ENCODE measurements around the gene SRGAP3.

The SRGAP3 gene

DNA sequence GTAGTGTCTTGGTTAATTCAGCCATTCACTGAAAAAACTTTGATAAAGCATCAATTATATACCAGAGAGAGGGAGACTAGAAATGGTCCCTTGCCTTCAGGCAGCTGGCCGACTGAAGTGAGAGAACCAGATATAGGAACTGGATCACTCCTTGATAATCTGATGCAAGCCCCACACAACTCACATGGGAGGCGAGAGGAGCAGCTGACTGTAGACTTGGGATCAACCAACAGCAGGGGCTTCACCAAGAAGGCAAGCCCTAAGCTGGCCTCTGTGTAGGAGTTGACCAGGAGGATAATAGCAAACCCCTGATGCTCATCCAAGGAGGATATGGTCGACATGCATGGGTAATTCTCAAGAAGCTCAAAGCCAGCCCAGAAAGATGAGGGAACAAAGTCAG is 133.1 kb downstream of the SRGAP3 start:
- DNase-seq (ENCODE audit: low read depth in 3 of 3): no peak

DNA sequence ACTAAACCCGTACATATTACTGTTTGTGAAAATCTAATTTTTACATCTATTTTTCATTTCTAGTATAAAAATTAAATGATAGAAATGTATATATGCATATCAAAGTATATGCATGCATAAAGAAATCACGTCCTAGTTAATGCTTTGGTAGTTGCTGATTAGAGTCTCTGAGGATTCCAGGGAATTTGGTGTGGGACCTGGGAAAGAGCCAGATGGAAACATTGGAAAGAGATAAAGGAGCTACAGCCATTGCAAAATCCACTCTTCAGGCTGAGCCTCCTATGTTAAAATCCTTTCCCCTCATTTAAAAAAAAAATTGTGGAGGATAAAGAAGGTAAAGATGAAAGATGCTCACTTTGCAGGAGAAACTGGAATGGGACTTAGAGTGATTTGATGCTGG is 134.1 kb downstream of the SRGAP3 start:
- DNase-seq (ENCODE audit: low read depth in 3 of 3): no peak

DNA sequence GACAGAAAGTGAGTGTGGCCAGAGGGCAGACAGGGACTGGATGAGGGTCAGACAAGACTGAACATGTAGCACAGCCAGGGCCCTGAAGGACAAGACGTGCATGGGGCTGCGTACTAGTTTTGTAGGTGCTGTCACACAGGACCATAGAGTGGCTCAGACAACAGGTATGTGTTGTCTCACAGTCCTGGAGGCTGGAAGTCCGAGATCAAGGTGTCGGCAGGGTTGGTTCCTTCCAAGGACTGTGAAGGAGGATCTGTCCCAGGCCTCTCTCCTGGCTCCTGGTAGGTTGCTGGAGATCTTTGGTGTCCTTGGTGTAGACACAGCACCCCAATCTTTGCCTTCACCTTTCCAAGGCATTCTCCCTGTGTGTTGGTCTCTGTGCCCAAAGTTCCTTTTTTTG is 136.4 kb downstream of the SRGAP3 start:
- no peak for DNase-seq (ENCODE audit: low read depth in 3 of 3)

DNA sequence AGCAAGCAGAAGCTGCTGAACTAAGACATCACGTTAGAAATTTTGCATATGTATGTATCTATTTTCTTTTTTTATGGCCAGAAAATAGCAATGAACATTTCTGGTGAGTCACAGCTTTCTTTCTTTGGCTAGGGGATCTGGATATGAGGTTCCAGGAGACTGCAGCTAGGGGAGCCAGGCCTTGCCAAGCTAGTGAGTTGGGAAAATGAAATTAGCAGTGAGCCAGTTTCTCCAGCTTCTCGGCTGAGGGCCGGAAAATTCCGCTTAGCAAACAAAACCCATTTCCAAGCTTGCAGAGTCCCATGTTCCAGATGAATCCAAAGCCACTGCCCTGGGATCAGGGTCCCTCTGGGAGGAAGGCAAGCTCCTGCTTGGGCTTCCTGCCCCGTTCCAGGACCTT is 137.6 kb downstream of the SRGAP3 start:
- DNase-seq (ENCODE audit: low read depth in 3 of 3): no peak

DNA sequence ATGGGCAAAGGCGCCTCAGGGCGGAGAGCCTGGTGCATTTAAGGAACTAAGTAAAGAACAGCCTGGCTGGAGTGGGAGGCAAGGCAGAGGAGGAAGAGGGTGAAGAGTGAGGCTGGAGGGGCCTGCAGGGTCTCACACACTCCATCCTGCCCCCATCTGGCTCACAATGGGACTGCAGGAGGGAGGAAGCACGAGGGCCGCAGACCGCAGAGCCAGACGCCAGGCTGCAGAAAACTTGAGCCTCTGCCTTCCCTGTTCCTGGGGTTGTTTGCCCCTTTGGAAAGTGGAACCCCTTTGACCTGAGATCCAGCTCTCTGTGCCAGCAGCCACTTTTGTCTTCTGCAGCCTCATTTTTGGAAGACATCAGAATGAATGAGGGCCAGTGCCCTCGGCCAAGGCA is 138.0 kb downstream of the SRGAP3 start:
- DNase-seq (ENCODE audit: low read depth in 3 of 3): no peak

DNA sequence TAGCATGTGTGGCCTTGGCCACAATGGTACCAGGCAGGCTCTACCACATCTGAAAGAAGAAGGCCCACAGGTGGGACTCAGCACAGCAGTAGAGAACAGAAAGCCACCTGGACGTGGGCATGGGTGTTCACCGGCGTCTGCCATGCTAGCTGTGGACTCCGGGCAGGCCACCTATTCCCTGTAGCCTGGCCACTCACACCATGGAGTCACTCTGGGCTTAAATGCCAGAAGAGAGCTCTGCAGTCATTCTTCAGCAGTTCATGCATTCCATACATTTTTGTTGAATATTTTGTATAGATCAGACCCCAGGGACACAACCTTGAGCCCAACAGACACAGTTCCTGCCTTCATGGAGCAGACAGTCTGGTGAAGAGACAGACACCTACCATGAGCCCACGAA is 138.6 kb downstream of the SRGAP3 start:
- DNase-seq (ENCODE audit: low read depth in 3 of 3): no peak

DNA sequence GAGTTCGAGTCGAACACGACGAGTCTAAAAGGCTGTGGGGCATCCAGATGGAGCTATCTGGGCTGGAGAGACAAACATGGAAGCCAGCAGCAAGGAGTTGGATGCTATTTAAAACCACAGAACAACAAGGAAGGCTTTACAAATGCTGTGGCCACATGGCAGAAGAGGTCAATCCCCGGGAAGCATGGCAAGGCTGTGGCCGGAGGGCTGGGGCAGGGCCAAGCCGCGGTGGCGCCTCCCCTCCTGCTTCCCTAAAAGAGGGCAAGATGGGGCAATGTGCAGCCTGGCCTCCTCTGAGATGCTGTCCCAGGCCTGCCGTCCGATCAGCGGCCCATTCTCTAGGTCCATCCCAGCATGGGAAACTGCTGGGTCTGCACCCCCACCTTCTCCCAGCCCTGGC is 139.1 kb downstream of the SRGAP3 start:
- no peak for DNase-seq (ENCODE audit: low read depth in 3 of 3)

DNA sequence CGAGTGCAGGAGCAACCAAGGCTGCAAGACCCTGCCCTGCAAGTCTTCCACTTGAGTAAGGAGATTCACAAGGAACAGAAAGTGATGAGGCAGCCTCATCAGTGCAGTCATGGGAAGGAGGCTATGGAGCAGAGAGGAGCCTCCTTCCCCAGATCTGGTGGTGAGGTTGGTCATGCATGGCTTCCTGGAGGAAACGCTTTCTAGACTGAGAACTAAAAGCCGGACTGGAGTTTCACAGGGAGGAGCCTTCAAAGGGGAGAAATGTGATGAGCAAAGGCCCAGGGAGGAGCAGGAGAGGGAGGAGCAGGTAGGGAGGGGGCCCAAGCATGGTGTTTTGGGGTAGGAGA is 139.9 kb downstream of the SRGAP3 start:
- no peak for DNase-seq (ENCODE audit: low read depth in 3 of 3)

DNA sequence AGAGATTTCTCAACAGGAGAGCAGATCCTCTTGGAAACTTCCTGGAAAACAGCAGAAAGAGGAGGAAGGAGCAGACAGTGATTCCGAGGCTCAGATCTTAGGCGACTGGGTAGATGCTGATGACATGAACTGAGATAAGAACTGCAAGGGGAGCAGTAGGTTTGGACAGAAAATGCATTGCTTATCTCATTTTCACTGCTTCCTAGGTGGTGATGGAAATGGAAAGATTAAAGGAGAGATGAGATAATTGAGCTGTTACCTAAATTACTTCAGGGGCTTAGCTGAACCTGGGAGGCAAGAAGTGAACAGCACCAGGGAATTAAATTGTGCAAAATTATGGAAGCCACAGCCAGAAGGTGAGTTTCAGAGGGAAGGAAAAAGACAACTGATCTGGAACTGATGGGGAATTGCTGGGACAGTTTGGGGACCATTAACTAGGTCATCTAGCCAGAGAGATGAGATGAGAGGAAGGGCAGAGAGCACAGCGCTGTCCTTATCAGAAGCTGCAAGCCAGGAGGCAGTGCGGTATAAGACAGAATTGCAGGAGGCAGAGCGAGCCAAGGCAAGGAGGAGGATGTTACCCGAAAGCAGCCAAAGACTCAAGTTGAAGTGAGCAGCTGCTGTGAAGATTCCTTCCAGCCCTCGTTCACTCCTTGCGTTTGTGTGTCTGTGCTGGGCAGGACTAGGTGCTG is 140.4 kb downstream of the SRGAP3 start:
- DNase-seq (ENCODE audit: low read depth in 3 of 3): no peak

DNA sequence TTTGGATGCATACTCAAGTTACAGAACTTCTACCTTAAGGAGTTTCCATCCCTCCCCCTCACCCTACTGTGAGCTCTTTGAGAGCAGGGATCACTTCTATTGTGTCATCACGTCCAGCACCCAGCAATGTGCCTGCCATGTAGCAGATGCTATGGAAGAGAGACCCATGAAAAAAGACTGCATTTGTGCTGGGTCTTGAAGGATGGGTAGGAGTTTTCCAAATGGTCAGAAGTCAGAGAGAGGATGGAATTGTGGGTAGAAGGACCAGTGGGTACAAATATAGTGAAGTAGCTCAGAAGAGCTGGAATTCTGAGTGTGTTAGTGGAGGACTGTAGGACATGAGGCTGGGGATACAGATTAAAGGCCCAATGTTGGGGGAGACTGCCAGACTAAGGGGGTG is 141.7 kb downstream of the SRGAP3 start:
- no peak for DNase-seq (ENCODE audit: low read depth in 3 of 3)

DNA sequence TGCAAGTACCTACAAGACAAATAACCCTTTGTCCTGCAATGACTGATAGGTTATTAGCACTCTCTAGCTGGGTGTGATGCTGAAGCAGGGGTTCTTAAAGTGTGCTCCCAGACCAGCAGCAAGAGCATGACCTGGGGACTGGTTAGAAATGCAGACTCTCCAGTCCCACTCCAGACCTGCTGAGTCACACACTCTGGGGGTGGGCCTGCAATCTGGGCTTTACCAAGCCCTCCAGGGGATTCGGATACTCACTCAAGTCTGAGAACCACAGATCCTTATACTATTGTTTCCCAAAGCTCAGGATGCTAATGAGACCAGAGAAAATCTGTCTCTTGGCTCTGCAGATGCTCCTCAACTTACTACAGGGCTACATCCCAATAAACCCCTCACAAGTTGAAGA is 144.0 kb downstream of the SRGAP3 start:
- no peak for DNase-seq (ENCODE audit: low read depth in 3 of 3)

DNA sequence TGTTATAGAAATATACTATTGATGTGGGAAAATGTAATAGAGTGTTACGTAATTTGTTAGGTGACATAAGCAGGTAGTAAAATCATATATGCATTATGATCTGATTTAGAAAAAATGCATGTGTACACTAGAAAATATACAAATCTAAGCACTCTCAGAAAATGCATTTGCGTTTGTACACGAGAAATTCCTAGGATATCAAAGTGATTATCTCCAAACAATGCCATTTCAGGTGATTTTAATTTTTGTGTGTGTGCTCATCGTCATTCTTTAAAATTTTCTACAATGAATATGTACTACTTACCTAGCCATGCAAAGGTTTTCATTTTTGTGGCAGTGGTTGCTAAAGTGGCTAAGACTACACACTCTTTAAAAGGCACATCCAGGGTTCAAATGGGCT is 145.3 kb downstream of the SRGAP3 start:
- no peak for DNase-seq (ENCODE audit: low read depth in 3 of 3)

DNA sequence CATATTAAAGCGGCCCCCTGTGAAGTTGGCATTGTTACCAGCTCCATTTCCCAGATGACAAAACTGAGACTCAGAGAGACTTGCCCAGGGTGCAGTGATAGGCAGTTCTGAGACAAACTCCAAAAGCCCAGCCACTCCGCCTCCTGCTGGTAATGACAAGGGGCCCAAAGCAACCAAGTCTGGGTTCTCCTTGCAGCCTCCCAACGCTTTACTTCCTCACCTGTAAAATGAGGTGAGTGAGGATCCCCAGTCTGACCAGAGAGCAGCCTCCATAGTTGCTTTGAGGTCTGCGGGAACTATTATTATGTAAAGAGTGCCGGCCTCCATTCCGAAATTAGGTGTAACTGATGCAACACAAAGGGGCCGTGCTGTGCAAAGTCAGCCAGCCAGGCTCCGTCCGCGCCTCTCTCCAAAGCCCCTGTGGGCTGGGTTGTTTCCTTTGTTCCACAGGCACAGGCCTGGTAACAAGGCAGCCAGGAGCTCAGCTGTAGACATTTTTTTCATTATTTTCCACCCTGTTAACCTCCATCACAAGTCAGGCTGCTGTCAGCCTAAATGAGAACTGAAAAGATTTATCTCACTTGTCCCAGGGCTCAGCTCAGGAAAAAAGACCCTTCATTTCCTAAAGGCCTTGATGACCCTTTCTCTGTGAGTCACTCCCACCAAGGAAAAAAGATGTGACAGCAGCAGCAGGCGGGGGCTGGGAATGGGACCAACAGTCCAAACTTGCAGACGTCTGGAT is 147.0 kb downstream of the SRGAP3 start:
- no peak for DNase-seq (ENCODE audit: low read depth in 3 of 3)

DNA sequence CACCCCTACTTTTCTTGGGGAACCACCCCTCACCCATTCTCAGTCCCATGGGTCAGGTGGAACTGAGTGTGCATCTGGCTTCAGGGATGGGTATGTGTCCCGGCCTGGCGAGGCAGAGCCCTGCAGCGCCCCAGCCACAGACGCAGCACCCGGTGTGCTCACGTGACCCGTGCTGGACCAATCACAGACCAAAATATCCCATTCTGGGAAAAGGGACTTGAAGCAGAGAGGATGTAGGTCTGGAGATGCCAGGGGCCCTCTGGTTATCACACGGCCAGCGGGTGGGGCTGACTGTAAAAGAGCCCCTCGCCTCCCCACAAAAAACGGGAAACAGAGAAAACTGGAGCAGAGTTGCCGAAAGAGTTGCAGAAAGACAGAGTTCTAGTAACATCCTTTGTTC is 148.2 kb downstream of the SRGAP3 start:
- no peak for DNase-seq (ENCODE audit: low read depth in 3 of 3)

DNA sequence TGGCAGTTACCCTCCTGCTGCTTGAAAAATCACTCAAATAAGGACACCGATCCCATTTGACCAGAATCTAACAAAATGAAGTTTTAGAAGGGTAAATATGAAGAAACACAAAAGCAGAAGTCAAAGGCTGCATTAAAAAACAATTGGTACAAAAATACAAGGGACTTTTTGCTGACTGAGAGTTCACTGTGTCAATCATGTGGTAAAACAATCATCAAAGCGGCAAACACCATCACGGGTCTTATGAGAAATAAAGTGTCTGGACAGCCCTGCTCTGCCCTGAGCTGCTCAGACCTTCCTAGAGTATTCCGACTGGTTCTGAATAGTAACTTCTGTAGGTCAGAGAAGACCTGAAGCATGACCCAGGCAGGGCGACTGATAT is 148.9 kb downstream of the SRGAP3 start:
- no peak for DNase-seq (ENCODE audit: low read depth in 3 of 3)

DNA sequence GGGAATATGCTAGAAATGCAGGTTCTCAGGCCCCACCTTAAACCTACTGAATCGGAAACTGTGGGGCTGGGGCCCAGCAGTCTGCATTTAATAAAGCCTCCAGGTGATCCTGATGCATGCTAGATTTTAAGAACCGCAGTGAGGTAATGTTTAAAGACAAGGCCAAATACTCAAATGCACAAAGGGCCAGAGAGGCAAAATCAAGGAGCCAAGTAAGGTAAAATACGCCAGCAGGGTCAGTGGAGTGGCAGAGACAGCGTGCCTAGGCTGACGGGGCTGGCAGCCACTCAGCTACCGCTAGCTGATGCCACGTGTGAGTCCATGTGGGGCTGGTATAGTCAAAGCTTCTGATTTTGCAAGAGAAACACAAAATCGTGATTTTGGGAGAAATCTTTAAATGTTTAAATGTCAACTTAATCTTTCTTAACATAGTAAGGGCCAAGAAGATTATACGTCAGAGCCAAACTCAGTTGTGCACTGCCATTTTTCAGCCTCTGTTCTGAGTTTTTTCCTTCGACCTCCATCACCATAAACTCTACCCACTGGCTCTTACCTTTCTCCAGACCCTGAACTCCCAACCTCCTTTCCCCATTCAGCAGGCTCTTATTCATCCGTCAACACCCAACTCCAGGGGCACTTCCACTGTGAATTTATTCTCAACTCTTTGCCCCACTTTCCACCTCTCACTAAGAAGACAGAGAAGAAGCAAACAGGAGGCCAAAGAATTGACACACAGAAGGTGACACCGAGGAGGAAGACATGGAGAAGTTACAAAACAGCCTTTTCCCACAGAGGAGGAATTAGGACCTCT is 149.5 kb downstream of the SRGAP3 start:
- no peak for DNase-seq (ENCODE audit: low read depth in 3 of 3)

DNA sequence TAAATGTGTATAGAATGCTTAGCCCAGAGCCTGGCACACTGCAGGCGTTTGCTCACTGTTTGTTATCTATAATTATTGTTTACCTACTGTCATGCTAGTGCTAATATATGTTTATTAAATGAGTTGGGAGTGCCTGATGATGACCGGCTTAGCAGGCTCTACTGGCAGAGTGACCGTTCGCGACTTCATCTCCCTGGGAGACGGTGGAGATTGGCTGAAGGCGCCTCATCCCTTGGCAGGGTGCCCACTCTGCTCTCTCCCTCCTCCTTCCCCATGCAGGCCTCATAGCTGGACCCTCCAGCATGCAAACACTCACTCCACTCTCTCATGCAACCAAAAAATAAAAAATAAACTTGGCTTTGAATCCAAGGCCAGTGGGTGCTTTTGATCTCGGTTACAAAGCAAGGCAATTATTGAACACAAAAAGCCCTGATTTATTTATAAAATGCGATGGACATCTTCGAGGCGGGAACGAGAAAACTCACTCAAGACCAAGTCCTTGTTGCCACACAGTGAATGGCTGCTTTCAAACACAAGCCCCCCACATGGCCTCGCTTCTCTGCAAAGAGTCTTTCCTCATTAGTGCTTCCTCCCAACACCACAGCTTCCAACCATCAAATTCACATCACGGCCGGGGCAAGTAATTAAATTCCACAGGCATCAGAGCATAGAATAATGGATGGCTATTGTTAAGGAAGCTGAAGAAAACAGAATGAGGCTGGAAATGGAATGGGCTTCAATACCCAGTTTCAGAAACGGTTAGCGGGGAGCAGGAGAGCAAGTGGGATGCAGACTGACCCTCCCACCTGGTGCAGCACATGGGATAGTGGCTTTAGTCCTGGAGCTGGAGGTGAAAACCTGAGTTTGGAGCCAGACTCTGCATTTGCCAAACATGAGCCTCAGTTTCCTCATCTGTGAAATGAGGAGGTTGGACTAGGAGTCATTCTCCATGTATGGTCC is 150.4 kb downstream of the SRGAP3 start:
- no peak for DNase-seq (ENCODE audit: low read depth in 3 of 3)

DNA sequence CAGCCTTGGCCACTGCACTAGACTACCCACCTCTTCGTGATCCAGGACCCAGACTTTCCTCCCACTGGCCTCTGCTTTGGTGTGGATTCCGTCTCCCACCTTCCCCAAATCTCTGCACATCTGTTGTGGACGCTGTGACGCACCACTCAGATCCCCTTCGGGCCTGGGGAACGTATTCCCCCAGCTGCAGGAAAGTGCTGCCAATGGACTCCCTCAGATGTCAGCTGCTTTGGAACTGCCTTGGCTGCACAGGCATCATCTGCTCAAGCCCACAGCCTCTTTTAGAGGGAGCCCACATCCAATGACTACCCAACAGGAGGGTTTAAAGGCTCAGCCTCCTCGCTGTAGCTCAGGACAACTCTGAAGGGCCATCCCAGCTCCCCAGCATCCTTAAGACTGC is 152.0 kb downstream of the SRGAP3 start:
- no peak for DNase-seq (ENCODE audit: low read depth in 3 of 3)

DNA sequence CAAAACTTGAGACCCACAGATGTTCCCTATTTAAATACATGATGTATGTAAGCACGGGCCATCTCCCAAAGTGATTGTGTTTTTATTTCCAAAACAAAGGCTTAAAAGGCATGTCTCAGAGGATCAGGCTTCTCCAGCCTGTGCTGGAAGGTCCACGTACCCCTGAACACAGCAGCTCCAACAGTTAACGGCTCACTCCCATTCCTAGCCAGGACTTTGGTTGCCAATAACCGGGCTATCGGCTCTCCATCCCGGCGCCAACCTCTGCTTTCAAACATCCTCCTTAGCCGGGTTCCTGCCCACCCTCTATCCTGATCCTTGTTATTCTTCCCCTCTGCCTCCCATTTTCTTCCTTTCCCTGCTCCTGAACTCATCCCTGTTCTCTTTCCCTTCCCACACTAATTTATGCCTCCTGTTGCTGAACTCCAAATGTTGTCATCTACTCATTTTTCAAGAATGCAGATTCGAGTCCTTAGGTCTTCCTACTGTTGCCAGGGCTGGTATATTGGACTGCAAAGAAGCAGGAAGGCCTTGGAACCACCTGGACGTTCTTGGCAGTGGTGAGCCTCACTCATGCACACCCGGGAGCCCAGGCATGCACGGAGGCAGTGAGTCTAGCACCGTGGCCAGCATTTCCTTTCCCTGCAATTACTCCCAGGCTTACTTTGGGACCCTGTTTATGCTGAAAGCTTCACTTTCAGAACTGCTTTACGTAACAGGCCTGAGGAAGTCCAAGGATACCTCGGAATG is 157.8 kb downstream of the SRGAP3 start:
- DNase-seq (ENCODE audit: low read depth in 3 of 3): no peak

DNA sequence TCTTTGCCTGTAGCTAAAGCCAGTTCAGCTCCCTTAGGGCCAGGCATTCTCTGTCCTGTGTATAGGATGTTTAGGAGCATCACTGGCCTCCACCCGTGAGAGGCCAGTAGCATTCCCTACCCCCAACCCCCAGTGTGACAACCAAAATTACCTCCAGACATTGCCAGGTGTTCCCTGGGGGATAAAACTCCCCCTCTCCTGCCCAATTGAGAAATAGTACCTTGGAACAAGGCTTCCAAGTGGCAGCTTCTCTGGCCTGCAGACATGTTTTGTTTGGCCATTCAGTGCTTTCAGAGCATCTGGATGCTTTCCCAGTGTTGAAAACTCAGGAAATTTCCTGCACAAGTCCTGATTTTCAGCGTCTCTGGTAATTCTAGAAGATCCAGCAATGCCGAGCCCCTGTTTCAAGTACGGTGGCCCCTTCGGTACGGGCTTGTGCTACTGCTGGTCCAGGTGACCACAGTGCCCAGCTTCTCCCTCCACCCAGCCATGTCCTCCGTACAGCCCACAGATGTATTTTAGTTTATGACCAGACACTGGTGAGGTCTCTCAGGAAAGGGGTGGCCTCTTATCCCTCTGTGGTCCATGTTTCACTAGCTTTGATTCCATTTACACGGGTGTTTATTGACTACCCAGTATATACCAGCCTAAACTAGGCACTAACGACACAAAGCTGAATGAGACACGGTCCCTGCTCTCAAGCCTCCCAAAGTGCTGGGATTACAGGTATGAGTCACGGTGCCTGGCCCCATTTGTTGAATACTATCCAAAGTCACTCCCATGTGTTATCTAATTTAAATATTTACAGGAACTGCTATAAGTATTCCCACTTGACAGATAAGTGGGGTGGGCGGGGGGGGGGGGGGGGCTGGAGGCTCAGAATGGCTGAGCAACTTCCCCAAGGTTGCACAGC is 160.7 kb downstream of the SRGAP3 start:
- no peak for DNase-seq (ENCODE audit: low read depth in 3 of 3)

All from stimulated activated CD4-positive, alpha-beta T cell treated with anti-CD3 and anti-CD28 coated beads, TNF-alpha, amount 100 ng/mL, for 48 hours (primary cell).